Fibroblast of the aortic adventitia (primary cell): ENCODE measurements around the gene MKRN1. TPM values are rescaled to one million over a fixed set of nuclear protein-coding genes. Genes with fewer than 3 reads are reported as not detected.
"Not testable (repeated sequence)": the region's sequence is repeated elsewhere in the genome, so short reads cannot be mapped to it uniquely, and the experiment has no call there.

ENCODE experiments used
- DNase-seq: peaks from one replicate; pipeline ENCODE4 v3.0.0-alpha.2; 2010; ENCODE audit warnings: low read depth
- H3K4me3 ChIP-seq: 2 replicates; pipeline ENCODE4 v1.5.1; 2011; ENCODE audit warnings: low read depth, mild to moderate bottlenecking, control low read depth, low read length, moderate library complexity
- total RNA-seq: library from RNA; depleted of rRNA; stranded (reverse); fragments of >200 nt; gene quantifications from 2 replicates; pipeline ENCODE4 v1.2.3, GENCODE V29; 2012; ENCODE audit warnings: low replicate concordance
- TF ChIP-seq, protein P1 (sequence below): IDR thresholded peaks from 2 replicates; pipeline ENCODE4 v1.5.1; 2011; ENCODE audit warnings: mild to moderate bottlenecking, low read length, control low read depth, inconsistent platforms; ENCODE audit not compliant: insufficient read depth

Gene MKRN1
- total RNA-seq, 1 donor, result 52.6 TPM

DNA sequence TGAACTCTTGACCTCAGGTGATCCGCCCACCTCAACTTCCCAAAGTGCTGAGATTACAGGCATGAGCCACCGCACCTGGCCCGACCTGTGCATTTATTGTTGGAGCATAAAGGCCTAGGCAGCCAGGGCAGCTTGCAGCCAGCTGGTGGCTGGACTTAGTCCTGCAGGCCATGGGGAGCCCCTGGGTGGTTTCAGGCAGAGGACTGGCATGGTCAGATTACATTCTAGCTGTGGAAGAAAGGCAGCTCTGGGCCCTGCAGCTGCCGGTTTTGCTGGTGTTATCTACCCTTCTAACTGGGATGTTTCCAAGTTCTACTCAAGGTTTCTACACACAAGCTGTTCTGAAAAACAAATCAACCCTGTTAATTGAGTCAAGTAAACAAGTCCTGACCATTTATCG lies 22.7 kb upstream of the MKRN1 start:
- TF ChIP-seq, protein P1, sequence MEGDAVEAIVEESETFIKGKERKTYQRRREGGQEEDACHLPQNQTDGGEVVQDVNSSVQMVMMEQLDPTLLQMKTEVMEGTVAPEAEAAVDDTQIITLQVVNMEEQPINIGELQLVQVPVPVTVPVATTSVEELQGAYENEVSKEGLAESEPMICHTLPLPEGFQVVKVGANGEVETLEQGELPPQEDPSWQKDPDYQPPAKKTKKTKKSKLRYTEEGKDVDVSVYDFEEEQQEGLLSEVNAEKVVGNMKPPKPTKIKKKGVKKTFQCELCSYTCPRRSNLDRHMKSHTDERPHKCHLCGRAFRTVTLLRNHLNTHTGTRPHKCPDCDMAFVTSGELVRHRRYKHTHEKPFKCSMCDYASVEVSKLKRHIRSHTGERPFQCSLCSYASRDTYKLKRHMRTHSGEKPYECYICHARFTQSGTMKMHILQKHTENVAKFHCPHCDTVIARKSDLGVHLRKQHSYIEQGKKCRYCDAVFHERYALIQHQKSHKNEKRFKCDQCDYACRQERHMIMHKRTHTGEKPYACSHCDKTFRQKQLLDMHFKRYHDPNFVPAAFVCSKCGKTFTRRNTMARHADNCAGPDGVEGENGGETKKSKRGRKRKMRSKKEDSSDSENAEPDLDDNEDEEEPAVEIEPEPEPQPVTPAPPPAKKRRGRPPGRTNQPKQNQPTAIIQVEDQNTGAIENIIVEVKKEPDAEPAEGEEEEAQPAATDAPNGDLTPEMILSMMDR, result no peak
- no peak overlapping the region for H3K4me3 ChIP-seq
- no peak for DNase-seq

DNA sequence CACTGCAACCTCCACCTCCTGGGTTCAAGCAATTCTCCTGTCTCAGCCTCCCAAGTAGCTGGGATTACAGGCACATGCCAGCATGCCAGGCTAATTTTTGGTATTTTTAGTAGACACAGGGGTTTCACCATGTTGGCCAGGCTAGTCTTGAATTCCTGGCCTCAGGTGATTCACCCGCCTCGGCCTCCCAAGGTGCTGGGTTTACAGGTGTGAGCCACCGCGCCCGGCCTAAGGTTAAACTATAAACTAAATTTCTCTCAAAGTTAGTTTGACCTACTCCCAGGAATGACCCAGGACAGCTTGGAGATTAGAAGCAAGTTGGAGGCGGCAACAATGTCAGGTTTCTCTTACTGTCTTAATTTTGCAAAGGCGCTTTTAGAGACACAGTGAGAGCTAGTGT lies 18.5 kb upstream of the MKRN1 start:
- not testable (repeated sequence) for H3K4me3 ChIP-seq, DNase-seq

DNA sequence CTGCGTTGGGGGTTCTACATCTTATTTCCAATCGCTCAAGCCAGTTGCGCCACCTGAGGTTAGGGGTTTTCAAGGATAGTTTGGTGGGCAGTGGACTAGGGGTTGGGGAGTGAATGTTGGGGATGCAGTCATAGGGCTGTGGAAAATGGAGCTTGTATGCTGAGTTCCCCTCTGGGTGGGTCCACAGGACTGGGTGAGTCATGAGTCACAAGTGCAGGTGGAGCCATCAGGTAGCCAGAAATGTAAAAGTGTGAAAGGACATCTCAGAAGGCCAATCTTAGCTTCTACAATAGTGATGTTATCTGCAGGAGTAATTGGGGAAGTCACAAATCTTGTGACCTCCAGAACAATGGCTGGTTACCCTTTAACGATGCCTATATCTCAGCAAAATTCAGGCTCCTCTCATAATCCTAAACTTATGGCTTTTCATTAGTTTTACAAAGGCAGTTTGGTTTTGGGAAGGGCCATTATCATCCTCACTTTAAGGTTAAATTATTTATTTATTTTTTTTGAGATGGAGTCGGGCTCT lies 18.0 kb upstream of the MKRN1 start:
- TF ChIP-seq, protein P1, result no peak
- H3K4me3 ChIP-seq, result no peak overlapping the region
- DNase-seq, result no peak

DNA sequence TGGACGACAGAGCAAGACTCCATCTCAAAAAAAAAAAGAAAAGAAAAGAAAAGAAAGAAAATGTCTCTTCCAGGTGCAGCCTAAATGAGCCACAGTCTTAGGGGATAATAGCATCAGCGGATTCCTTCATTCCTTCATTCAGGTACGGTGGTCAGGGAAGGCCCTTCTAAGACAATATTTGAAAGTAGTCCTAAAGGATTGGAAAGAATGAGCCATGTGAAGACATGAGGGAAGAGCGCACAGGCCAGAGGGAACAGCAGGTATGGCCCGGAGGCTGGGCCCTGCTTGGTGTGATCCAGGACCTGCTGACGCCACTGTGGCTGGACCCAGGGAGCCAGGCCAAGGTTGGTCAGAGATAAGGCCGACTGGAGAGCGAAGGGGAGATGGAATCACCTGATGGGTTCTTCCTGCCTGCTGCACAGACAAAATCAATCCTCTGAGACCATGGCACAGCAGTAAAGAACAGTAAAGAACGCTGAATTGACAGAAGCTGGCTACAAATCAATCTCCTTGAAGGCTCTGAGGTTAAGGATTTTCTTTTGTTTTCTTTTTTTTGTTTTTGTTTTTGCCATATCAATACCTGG lies 16.3 kb upstream of the MKRN1 start:
- TF ChIP-seq, protein P1, result no peak
- DNase-seq, result no peak
- no peak overlapping the region for H3K4me3 ChIP-seq

DNA sequence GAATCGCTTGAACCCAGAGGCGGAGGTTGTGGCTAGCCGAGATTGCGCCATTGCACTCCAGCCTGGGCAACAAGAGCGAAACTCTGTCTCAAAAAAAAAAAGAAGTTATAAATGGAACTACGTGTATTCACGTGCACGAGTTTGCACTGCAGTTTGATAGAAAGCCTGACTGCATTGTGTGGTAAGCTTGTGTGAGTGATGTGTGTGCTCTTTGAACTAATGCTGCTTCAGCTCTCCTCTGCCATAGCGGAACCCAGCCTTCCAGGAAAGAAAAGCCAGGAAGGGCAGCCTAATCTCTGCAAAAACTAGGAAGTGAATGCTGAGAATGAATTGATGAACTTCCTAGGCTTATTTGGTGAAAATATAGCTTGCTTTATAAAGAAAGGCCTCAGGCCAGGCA lies 15.6 kb upstream of the MKRN1 start:
- no peak overlapping the region for H3K4me3 ChIP-seq
- DNase-seq, result no peak
- TF ChIP-seq, protein P1, result no peak

DNA sequence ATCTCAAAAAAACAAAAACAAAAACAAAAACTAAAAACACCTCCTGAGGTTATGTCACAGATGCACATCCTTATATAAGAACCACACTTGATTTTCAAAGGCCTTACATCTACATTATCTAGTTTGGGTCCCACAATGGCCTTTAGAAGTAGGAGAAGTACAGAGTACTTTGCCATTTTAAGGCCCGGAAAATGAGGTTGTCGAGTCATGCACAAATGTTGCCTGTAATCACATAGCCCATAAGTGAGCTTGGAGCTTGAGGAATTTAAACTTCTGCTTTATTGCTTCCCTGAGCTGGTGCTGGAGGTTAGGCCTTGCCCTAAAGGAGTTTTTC lies 9.7 kb upstream of the MKRN1 start:
- no peak for DNase-seq
- TF ChIP-seq, protein P1, result no peak
- no peak overlapping the region for H3K4me3 ChIP-seq

DNA sequence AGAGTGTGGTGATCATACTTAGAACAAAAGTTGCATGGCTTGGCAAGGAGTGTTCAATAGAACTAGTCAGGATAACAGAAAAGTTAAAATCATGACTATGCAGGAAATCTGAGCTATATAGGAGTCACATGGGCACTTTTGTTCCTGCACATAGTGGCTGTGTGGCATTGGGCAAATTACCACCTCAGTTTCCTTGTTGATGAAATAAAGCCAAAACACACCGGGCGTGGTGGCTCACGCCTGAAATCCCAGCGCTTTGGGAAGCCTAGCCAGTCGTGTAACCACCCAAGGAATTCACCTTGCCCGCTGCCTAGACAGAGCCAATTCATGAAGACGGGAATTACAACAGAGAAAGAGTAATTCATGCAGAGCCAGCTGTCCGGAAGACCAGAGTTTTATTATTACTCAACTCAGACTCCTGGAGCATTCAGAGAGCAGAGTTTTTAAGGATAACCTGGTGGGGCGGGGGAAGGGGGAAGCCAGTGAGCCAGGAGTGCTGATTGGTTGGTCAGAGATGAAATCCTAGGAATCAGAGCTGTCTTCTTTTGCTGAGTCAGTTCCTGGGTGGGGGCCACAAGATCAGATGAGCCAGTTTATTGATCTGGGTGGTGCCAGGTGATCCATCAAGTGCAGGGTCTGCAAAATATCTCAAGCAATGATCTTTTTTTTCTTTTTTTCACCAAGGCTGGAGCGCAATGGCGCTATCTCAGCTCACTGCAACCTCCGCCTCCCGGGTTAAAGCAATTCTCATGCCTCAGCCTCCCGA lies 6.4 kb upstream of the MKRN1 start:
- H3K4me3 ChIP-seq, result no peak overlapping the region
- TF ChIP-seq, protein P1, result no peak
- DNase-seq, result peak; percentile 9
